AG10803 (cell line): ENCODE data around the gene CAVIN1.

Experiments
- DNase-seq: peaks from one replicate; pipeline ENCODE4 v3.0.0; 2010; ENCODE audit warnings: low read depth
- H3K4me3 ChIP-seq: 2 replicates; pipeline ENCODE4 v1.5.1; 2011; ENCODE audit warnings: mild to moderate bottlenecking, low read length, control low read depth
- TF ChIP-seq, protein P1 (sequence below): conservative IDR thresholded peaks from 2 replicates; pipeline ENCODE4 v1.5.1; 2011; ENCODE audit warnings: mild to moderate bottlenecking, low read length, control low read depth, inconsistent platforms

The CAVIN1 gene

DNA sequence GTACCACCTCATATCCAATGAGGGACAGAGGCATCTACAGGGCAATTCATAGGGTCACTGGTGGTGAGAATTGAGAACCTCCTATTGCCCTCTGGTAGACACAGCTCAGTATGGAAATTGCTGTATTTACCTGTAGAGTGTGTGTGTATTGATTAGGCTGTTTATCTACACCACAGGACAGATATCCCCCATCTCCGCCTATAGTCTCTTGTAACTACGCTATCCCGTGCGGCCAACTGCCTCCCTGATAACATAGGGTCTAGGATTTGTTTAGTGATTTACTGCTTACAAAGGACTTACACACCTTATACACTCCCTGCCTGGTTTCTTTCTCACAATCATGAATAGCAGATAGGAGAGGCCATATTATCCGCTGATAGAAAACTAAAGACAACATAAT, 33.2 kb downstream of the CAVIN1 start:
- H3K4me3 ChIP-seq: no peak overlapping the region
- no peak for DNase-seq
- TF ChIP-seq, protein P1, sequence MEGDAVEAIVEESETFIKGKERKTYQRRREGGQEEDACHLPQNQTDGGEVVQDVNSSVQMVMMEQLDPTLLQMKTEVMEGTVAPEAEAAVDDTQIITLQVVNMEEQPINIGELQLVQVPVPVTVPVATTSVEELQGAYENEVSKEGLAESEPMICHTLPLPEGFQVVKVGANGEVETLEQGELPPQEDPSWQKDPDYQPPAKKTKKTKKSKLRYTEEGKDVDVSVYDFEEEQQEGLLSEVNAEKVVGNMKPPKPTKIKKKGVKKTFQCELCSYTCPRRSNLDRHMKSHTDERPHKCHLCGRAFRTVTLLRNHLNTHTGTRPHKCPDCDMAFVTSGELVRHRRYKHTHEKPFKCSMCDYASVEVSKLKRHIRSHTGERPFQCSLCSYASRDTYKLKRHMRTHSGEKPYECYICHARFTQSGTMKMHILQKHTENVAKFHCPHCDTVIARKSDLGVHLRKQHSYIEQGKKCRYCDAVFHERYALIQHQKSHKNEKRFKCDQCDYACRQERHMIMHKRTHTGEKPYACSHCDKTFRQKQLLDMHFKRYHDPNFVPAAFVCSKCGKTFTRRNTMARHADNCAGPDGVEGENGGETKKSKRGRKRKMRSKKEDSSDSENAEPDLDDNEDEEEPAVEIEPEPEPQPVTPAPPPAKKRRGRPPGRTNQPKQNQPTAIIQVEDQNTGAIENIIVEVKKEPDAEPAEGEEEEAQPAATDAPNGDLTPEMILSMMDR: no peak

DNA sequence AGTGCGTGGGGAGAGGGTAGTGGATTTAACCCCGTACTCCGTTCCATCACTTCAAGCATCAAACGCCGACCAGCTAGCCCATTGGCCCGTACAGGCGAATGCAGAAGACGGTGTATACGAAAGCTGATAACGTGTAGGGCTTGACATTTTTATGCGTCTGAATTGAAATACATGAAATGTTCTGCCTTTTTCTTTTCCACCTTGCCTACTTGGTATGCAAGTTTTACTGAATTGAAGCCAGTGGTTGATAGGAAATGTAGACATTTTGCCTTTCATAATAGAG, 34.0 kb downstream of the CAVIN1 start:
- peak overlapping the region; percentile 62 for H3K4me3 ChIP-seq
- TF ChIP-seq, protein P1: no peak
- DNase-seq: no peak

DNA sequence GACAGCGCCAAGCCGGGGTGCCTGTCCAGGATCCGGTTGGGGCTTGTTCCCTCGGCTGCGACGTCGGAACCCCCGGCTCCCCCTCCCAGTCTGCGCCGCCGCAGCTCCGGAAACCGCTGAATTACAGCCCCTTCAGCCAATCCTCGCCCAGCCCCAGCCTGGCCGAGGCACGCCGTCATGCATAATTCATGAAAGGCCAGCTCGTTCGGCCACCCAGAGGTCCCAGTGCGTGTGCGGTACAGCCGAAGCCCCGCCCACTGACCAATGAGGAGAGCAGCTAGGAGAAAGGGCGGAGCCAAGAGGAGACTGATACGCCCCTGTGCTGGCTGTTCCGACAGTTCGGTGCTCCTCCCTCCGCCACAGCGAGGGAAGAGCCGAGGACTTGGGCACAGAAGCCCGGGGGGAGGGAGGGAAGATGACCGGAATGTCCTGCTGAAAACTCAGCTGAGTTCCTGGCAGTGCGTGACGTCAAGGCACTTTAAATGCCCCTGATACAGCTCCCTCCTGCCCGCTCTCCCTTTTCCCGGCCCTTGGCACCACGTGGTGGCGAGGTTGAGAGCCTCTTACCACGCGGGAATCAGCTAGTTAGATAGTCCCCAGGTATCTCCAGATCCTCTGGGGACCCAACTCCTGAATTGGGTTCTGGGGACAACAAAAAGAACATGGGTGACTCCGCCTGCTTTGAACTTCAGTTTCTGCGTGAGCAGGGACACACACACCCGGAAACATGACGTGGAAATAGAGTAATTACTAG, 34.5 kb downstream of the CAVIN1 start, which contains the start of gene STAT3:
Gene STAT3, minus strand, starts transcription at position 62 of the 754 bp plus-strand sequence. CDS start 39,926 bp downstream, outside the sequence.
- DNase-seq: peak; percentile 100
- peak within 1 kb of the TSS; percentile 90 for H3K4me3 ChIP-seq
- TF ChIP-seq, protein P1: no peak; the same call in 1 of the 2 replicates

DNA sequence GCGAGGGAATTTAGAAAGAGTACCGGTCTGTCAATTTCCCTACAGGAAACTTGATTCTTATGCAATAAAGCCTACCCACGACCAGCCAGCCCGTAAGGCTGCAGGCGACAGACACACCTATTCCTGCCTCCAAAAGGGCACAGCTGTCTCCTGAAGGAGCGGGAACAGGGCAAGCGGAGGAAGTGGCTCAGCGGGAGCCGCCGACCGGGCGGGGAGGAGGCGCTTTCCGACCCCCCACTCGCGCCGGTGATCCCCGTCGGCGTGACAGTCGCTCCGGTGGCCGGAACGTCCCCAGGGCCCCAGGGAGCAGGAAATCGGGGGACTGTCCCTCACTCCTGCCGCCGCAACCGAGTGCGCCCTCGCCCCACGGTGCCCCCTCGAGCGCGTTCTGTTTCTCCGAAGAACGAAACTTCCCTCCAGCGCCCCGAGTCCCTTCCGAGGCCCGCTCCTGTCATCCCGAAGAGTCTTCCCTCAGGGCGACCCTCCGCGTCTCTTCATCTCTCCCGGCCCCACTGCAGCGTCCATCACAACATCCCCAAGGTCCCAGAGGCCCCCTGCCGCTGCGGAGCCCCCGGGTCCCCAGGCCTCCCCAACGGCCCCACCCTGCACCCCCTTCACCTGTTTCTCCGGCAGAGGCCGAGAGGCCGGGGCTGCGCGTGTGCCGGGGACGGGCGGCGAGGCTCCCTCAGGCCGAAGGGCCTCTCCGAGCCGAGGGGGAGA, 35.2 kb downstream of the CAVIN1 start:
- TF ChIP-seq, protein P1: no peak
- H3K4me3 ChIP-seq: peak overlapping the region; percentile 90
- DNase-seq: no peak

DNA sequence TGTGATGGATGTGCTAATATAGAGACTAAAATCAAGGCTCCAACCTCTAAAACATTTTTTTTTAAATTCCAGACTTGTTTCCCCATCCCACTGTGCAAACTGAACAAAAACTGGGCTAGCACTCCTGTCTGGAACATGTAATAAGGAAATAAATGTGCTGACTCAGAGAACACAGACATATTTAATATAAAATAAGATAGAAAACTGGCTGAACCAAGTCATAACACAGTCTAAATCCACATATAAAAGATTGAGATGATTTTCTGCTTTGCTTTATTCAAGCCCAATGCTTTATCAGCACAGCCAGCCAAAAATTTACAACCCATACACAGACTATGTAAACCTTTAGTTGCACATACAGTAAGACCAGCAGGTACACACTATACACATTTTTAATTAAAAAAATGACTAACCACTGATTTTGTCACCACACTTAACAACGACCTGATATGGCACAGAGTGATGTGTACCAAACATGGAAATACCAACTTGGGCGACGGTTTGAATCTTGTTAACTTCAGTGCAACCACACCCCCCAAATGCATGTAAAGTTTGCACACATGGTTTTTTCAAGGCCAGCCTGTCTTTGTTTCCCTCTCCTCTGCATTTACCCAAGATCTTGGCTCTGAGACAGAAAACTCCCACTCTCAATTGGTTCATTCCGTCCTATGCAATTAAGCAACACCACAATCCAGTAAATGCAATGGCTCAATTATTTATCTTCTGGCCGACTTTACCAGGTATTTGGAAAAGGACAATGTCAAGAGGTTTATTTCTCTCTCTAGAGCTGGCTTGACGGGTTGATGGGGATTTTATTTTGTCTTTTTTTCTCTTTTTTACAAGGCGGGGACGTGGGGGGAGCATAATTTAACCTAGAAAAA, 36.0 kb downstream of the CAVIN1 start:
- peak; percentile 74 for DNase-seq
- TF ChIP-seq, protein P1: no peak

DNA sequence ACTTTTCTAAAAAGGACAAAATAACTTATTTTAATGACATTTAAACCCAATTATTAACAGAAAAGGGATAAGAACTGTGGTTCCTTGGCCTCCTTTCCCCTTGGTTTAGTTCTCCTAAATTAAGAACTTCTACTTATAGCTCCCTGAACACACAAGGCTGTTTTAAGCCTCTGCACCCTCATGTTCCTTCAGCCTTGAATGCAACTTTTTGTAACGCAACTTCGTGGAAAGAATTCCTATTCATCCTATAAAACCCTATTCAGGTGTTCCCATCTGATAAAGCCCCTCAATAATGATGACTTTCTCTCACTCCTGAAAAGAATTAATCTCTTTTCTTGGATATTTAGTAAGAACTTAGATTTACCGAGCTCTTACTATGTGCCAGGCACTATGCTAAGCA, 41.2 kb downstream of the CAVIN1 start:
- TF ChIP-seq, protein P1: no peak
- no peak for DNase-seq
- H3K4me3 ChIP-seq: no peak overlapping the region

More for the DNA sequence above, 36.0 kb downstream of the CAVIN1 start:
- H3K4me3 ChIP-seq: peak overlapping the region; percentile 90
